Tibial artery (tissue), 4 donors: ENCODE measurements around the gene ZFP36L2.
A peak's percentile ranks its signal among the peaks of the same experiment; 100 is the strongest.

ENCODE experiments used
- DNase-seq, 2 donors: peaks; one replicate each; pipeline ENCODE4 v3.0.0-alpha.2; 2019
- H3K27ac ChIP-seq, 2 donors: fragments of 200-600 bp; sonication (generic) in 1 of 2; 1 replicate in 1 of 2; 2 replicates in 1 of 2; pipeline ENCODE4 v1.5.1; 2018 to 2019; ENCODE audit warnings: mild to moderate bottlenecking in 1 of 2
- H3K27me3 ChIP-seq, 2 donors: fragments of 200-600 bp; sonication (generic) in 1 of 2; one replicate each; pipeline versions ENCODE4 v1.5.1 to v1.6.0; 2016 to 2019
- H3K36me3 ChIP-seq, 3 donors: fragments of 200-600 bp; sonication (generic) in 2 of 3; one replicate each; pipeline ENCODE4 v1.5.1; 2016 to 2019; ENCODE audit warnings: mild to moderate bottlenecking in 2 of 3
- H3K4me1 ChIP-seq, 4 donors: fragments of 200-600 bp; sonication (generic) in 2 of 4; 1 replicate in 3 of 4; 2 replicates in 1 of 4; pipeline ENCODE4 v1.5.1; 2016 to 2019
- H3K4me3 ChIP-seq, 2 donors: fragments of 200-600 bp; sonication (generic) in 1 of 2; 1 replicate in 1 of 2; 2 replicates in 1 of 2; pipeline ENCODE4 v1.5.1; 2018 to 2019; ENCODE audit warnings: mild to moderate bottlenecking in 2 of 2
- H3K9me3 ChIP-seq, 3 donors: fragments of 200-600 bp; sonication (generic) in 1 of 3; one replicate each; pipeline ENCODE4 v1.5.1; 2016 to 2019
- CTCF ChIP-seq, 2 experiments: fragments of 200-600 bp in 1 of 2; fragments of 450-650 bp in 1 of 2; IDR thresholded peaks; one replicate each; pipeline ENCODE4 v1.5.1; 2017 to 2019; ENCODE audit warnings: antibody characterized with exemption in 2 of 2, mild to moderate bottlenecking in 1 of 2, moderate library complexity in 1 of 2
- intact Hi-C: fragments of 100-400 bp; cut with DNase I; formaldehyde crosslinking; loops from one replicate; pipeline ENCODE4 v1.15.0; 2023; ENCODE audit warnings: low total_unique reads

The ZFP36L2 gene

GRCh38 chr2:43239981-43240765, 13.8 kb upstream of the ZFP36L2 start:
- no peak for TF ChIP-seq CTCF (IDR thresholded peaks at IDR 0.05)
- H3K27ac ChIP-seq, result peak overlapping the region in 1 of 2 donors; percentile 41
- H3K9me3 ChIP-seq, result no peaks in the 10 kb centered on the region
- H3K36me3 ChIP-seq, result no peaks in the 10 kb centered on the region
- DNase-seq, result peak in 1 of 2 donors; percentile 64
- H3K4me3 ChIP-seq, result no peak overlapping the region
- intact Hi-C loops, result no loop called here
- H3K4me1 ChIP-seq, result peaks cover 0 to 22% (median 1%) of the 10 kb centered on the region in 4 donors
- no peaks in the 10 kb centered on the region for H3K27me3 ChIP-seq

DNA sequence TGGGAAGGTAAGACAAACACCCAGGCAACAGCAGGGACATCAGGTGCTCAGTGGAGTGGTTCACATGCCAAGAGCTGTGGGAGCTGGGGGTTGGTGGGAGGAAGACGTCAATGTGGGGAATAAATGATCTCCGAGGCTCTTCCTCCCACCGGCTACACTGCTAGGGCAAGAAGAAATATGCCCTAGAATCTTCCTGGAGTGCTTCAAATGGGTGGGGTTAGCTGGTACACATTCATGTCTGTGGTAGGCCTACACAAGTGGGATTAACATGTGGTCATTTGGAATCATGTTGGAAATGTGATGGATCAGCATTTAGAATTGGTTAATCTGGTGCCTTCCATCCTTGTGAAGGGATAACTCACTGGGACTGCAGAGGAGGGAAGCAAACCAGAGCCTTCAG, 12.4 kb upstream of the ZFP36L2 start:
- Histone ChIP-seq H3K27ac (no peak overlapping the region), H3K27me3 (no peaks in the 10 kb centered on the region), H3K9me3 (no peaks in the 10 kb centered on the region), H3K4me3 (no peak overlapping the region), H3K36me3 (no peaks in the 10 kb centered on the region), H3K4me1 (peaks cover 0 to 22% (median 1%) of the 10 kb centered on the region in 4 donors)
- intact Hi-C loops, result no loop called here
- peak in 1 of 2 donors; percentile 43 for DNase-seq
- no peak for TF ChIP-seq CTCF (IDR thresholded peaks at IDR 0.05)

- intact Hi-C loops, result no loop called here
- no peak for TF ChIP-seq CTCF (IDR thresholded peaks at IDR 0.05)
- Histone ChIP-seq H3K9me3 (no peaks in the 10 kb centered on the region), H3K4me1 (peaks cover 0 to 22% (median 1%) of the 10 kb centered on the region in 4 donors), H3K36me3 (no peaks in the 10 kb centered on the region), H3K27me3 (no peaks in the 10 kb centered on the region), H3K27ac (peak overlapping the region in 1 of 2 donors; percentile 28), H3K4me3 (no peak overlapping the region)
- DNase-seq, result no peak
Observed at GRCh38 chr2:43238176-43238575, 11.8 kb upstream of the ZFP36L2 start.

GRCh38 chr2:43233218-43234212, 7.1 kb upstream of the ZFP36L2 start:
- Histone ChIP-seq H3K4me1 (peaks cover 0 to 30% (median 9%) of the 10 kb centered on the region in 4 donors), H3K36me3 (peaks cover 3 to 26% (median 15%) of the 10 kb centered on the region in 3 donors), H3K27me3 (no peaks in the 10 kb centered on the region), H3K4me3 (no peak overlapping the region), H3K27ac (no peak overlapping the region), H3K9me3 (no peaks in the 10 kb centered on the region)
- no peak for DNase-seq
- TF ChIP-seq CTCF (IDR thresholded peaks at IDR 0.05), result no peak
- intact Hi-C loops, result loop anchor here (5.0 kb wide), 2 partner anchors 276 to 391 kb away; no protein-coding TSS in a partner anchor

DNA sequence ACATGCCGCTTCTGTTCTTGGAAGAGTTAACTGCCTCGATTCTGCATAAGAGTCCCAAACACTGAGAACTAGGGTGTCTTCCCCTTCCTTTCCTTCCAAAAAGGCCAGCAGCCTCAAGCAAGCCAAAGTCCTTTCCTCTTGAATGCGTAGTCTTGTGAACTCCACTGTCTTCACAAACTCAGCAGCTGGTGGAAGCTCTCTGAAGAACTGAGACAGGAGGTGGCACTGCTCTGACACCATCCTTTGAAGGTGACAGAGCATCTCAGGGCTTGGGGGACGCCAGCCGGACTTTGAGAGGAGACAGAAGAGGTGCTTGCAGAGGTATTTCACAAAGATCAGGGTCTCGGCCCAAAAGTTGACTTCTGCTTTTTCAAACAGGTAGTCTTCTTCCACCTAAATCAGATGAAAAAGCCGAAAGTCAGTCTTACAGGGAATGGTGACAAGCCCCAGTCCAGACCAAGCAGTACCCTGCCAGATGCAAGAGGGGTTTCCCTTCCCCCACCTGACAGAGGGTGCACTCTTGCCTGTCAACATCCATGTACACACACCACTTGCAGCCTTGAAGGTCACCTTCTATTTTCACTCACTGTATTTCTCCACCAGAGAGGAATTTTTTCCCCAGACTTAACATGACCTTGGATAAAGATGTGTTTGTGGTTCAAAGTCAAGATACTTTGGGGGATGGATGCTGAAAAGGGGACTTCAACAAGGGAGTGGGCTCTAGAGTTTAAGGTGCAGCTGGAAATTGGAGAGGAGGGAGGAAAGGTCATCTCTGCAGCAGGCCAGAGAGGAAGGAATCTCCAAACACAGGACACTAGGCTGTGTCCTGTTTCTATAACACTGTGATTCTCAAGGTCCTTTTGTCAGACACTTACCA, 4.8 kb upstream of the ZFP36L2 start:
- H3K9me3 ChIP-seq, result no peaks in the 10 kb centered on the region
- no peak overlapping the region for H3K4me3 ChIP-seq
- peaks cover 3 to 28% (median 15%) of the 10 kb centered on the region in 3 donors for H3K36me3 ChIP-seq
- peaks cover 0 to 23% (median 19%) of the 10 kb centered on the region in 4 donors for H3K4me1 ChIP-seq
- TF ChIP-seq CTCF (IDR thresholded peaks at IDR 0.05), result no peak
- intact Hi-C loops, result loop anchor here (5.0 kb wide), 2 partner anchors 274 to 389 kb away; no protein-coding TSS in a partner anchor
- no peak for DNase-seq
- no peaks in the 10 kb centered on the region for H3K27me3 ChIP-seq
- no peak overlapping the region for H3K27ac ChIP-seq
